Islet of Langerhans (tissue), 1 donor: ENCODE results near the gene CCDC57.

Experiments used
- FAIRE-seq: peaks from one replicate; lab custom pipeline; 2011; peaks lifted over from hg19 to GRCh38; lab: Jason Lieb, UNC

CCDC57 gene

GRCh38 chr17:82235775-82236141 is 23.1 kb upstream of the CCDC57 start:
- FAIRE-seq = no peak

GRCh38 chr17:82235056-82235774 is 22.6 kb upstream of the CCDC57 start:
- FAIRE-seq = no peak

GRCh38 chr17:82234211-82235055 is 21.8 kb upstream of the CCDC57 start:
- no peak for FAIRE-seq

- no peak for FAIRE-seq
Observed at GRCh38 chr17:82232876-82233785, 20.5 kb upstream of the CCDC57 start.

GRCh38 chr17:82232322-82232820 is 19.7 kb upstream of the CCDC57 start:
- no peak for FAIRE-seq

GRCh38 chr17:82231562-82232321 is 19.1 kb upstream of the CCDC57 start:
- no peak for FAIRE-seq

GRCh38 chr17:82231312-82231561 is 18.6 kb upstream of the CCDC57 start:
- FAIRE-seq = no peak

- FAIRE-seq = no peak
Observed at GRCh38 chr17:82230609-82231311, 18.1 kb upstream of the CCDC57 start.

GRCh38 chr17:82229698-82230608 is 17.3 kb upstream of the CCDC57 start:
- FAIRE-seq = no peak

- no peak for FAIRE-seq
Observed at GRCh38 chr17:82228842-82229697, 16.4 kb upstream of the CCDC57 start, which contains the start of gene SLC16A3. SLC16A3 (plus strand) TSS chr17:82229042; CDS start chr17:82236009, 6,967 bp downstream.

- FAIRE-seq = no peak
Observed at GRCh38 chr17:82228278-82228841, 15.7 kb upstream of the CCDC57 start.

GRCh38 chr17:82227629-82228277 is 15.1 kb upstream of the CCDC57 start:
- FAIRE-seq = no peak

GRCh38 chr17:82226809-82227628 is 14.4 kb upstream of the CCDC57 start:
- no peak for FAIRE-seq

- no peak for FAIRE-seq
Observed at GRCh38 chr17:82226146-82226808, 13.6 kb upstream of the CCDC57 start.

GRCh38 chr17:82225368-82226029 is 12.9 kb upstream of the CCDC57 start:
- no peak for FAIRE-seq

- FAIRE-seq = no peak
Observed at GRCh38 chr17:82224666-82225065, 12.0 kb upstream of the CCDC57 start.
